ENCODE data around the gene SPECC1.

The SPECC1 gene

GRCh38 chr17:20203018-20203417, 193.9 kb downstream of the SPECC1 start:
- DNase-seq (ENCODE audit: low read depth in 1 of 2, low spot score in 1 of 2): no peak
- TF ChIP-seq GABPA (IDR thresholded peaks at IDR 0.05; ENCODE audit: low read depth): no peak
- TF ChIP-seq, protein P1, sequence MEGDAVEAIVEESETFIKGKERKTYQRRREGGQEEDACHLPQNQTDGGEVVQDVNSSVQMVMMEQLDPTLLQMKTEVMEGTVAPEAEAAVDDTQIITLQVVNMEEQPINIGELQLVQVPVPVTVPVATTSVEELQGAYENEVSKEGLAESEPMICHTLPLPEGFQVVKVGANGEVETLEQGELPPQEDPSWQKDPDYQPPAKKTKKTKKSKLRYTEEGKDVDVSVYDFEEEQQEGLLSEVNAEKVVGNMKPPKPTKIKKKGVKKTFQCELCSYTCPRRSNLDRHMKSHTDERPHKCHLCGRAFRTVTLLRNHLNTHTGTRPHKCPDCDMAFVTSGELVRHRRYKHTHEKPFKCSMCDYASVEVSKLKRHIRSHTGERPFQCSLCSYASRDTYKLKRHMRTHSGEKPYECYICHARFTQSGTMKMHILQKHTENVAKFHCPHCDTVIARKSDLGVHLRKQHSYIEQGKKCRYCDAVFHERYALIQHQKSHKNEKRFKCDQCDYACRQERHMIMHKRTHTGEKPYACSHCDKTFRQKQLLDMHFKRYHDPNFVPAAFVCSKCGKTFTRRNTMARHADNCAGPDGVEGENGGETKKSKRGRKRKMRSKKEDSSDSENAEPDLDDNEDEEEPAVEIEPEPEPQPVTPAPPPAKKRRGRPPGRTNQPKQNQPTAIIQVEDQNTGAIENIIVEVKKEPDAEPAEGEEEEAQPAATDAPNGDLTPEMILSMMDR (IDR thresholded peaks at IDR 0.05; ENCODE audit: insufficient read depth, low read length): no peak
- TF ChIP-seq POLR2AphosphoS5 (IDR thresholded peaks at IDR 0.05; ENCODE audit: low read depth): no peak
- no peak for TF ChIP-seq SPI1 (IDR thresholded peaks at IDR 0.05; ENCODE audit: borderline replicate concordance, low read depth)
- TF ChIP-seq REST (IDR thresholded peaks at IDR 0.05; ENCODE audit: insufficient replicate concordance, low read depth): no peak
- H3K27ac ChIP-seq (replicated peaks): no peak overlapping the region
- H3K27me3 ChIP-seq (ENCODE audit: insufficient read depth, poor library complexity, severe bottlenecking): no peaks in the 10 kb centered on the region
- no peak overlapping the region for H3K4me3 ChIP-seq (replicated peaks; ENCODE audit: insufficient read depth, low read length)

DNA sequence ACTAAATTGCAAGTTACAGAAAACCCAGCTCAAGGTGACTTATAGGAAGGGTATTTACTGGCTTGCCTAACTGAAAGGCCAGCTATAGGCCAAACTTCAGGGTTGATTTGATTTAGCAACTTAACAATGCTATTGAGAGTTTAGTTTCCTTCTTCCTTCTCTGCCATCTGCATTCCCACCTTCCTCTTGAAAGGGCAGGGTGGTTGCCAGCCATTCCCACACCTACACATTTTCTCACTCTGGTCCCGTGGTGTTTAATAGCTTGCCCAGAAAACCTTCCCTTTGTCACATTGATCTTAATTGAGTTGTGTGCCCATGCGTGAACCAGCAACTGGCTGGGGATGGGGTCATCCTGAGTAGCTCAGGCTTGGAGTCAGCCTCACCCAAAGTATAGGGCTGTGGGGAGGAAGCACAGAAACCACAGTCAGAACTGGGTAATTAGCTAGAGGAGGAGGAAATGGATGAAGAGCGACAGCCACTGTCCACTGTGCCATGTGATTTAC, 194.7 kb downstream of the SPECC1 start:
- DNase-seq (ENCODE audit: low read depth in 1 of 2, low spot score in 1 of 2): no peak
- H3K27ac ChIP-seq (replicated peaks): no peak overlapping the region
- TF ChIP-seq POLR2AphosphoS5 (IDR thresholded peaks at IDR 0.05; ENCODE audit: low read depth): no peak
- no peak for TF ChIP-seq SPI1 (IDR thresholded peaks at IDR 0.05; ENCODE audit: borderline replicate concordance, low read depth)
- no peak for TF ChIP-seq GABPA (IDR thresholded peaks at IDR 0.05; ENCODE audit: low read depth)
- TF ChIP-seq REST (IDR thresholded peaks at IDR 0.05; ENCODE audit: insufficient replicate concordance, low read depth): no peak
- TF ChIP-seq, protein P1 (IDR thresholded peaks at IDR 0.05; ENCODE audit: insufficient read depth, low read length): no peak
- no peak overlapping the region for H3K4me3 ChIP-seq (replicated peaks; ENCODE audit: insufficient read depth, low read length)
- H3K27me3 ChIP-seq (ENCODE audit: insufficient read depth, poor library complexity, severe bottlenecking): no peaks in the 10 kb centered on the region

GRCh38 chr17:20205609-20206008, 196.4 kb downstream of the SPECC1 start:
- Histone ChIP-seq H3K4me3 (replicated peaks; ENCODE audit: insufficient read depth, low read length) (no peak overlapping the region), H3K27me3 (ENCODE audit: insufficient read depth, poor library complexity, severe bottlenecking) (no peaks in the 10 kb centered on the region), H3K27ac (replicated peaks) (no peak overlapping the region)
- DNase-seq (ENCODE audit: low read depth in 1 of 2, low spot score in 1 of 2): no peak
- no peak for TF ChIP-seq REST (IDR thresholded peaks at IDR 0.05; ENCODE audit: insufficient replicate concordance, low read depth)
- no peak for TF ChIP-seq SPI1 (IDR thresholded peaks at IDR 0.05; ENCODE audit: borderline replicate concordance, low read depth)
- TF ChIP-seq, protein P1 (IDR thresholded peaks at IDR 0.05; ENCODE audit: insufficient read depth, low read length): no peak
- TF ChIP-seq GABPA (IDR thresholded peaks at IDR 0.05; ENCODE audit: low read depth): no peak
- TF ChIP-seq POLR2AphosphoS5 (IDR thresholded peaks at IDR 0.05; ENCODE audit: low read depth): no peak

All from HL-60 (cell line).